Suprapubic skin (tissue), 4 donors: ENCODE data around the gene BBOF1. TPM values are rescaled to one million over a fixed set of nuclear protein-coding genes. Genes with fewer than 3 reads are reported as not detected.
"Not testable (repeated sequence)": the region's sequence is repeated elsewhere in the genome, so short reads cannot be mapped to it uniquely, and the experiment has no call there.

Experiments
- DNase-seq, 2 donors: peaks; one replicate each; pipeline ENCODE4 v3.0.0-alpha.2; 2019; ENCODE audit warnings: low spot score in 2 of 2
- H3K27ac ChIP-seq: fragments of 200-600 bp; sonication (generic); one replicate; pipeline ENCODE4 v1.5.1; 2019
- H3K27me3 ChIP-seq: fragments of 200-600 bp; sonication (generic); one replicate; pipeline ENCODE4 v1.5.1; 2019
- H3K36me3 ChIP-seq: fragments of 200-600 bp; sonication (generic); one replicate; pipeline ENCODE4 v1.5.1; 2019
- H3K4me1 ChIP-seq: fragments of 200-600 bp; sonication (generic); one replicate; pipeline ENCODE4 v1.5.1; 2019
- H3K4me3 ChIP-seq: fragments of 200-600 bp; sonication (generic); one replicate; pipeline ENCODE4 v1.5.1; 2019; ENCODE audit warnings: mild to moderate bottlenecking
- H3K9me3 ChIP-seq: fragments of 200-600 bp; sonication (generic); one replicate; pipeline ENCODE4 v1.5.1; 2019
- CTCF ChIP-seq, 2 donors: fragments of 200-600 bp in 1 of 2; fragments of 450-650 bp in 1 of 2; sonication (generic) in 1 of 2; IDR thresholded peaks; one replicate each; pipeline ENCODE4 v1.5.1; 2016 to 2019; ENCODE audit warnings: antibody characterized with exemption in 2 of 2, mild to moderate bottlenecking in 1 of 2, moderate library complexity in 1 of 2
- EP300 ChIP-seq: sonication (generic); formaldehyde crosslinking; IDR thresholded peaks from one replicate; pipeline ENCODE4 v1.6.1; 2017; ENCODE audit warnings: antibody characterized with exemption
- POLR2A ChIP-seq, 2 donors: fragments of 450-650 bp; IDR thresholded peaks; one replicate each; pipeline ENCODE4 v1.6.1; 2017; ENCODE audit warnings: antibody characterized with exemption in 2 of 2, mild to moderate bottlenecking in 2 of 2, moderate library complexity in 2 of 2
- POLR2AphosphoS5 ChIP-seq, 3 donors: sonication (generic); formaldehyde crosslinking; IDR thresholded peaks; one replicate each; pipeline ENCODE4 v1.6.1; 2017; ENCODE audit warnings: antibody characterized with exemption in 3 of 3
- WGBS: methylation state at CpG from one replicate; pipeline ENCODE4 v1.1.5; 2018; 5-methylcytosine and 5-hydroxymethylcytosine counted together
- total RNA-seq, 4 donors: library from RNA; depleted of rRNA; stranded (reverse); fragments of >200 nt; gene quantifications; one replicate each; pipeline ENCODE4 v1.1.0, GENCODE V29; 2016

The BBOF1 gene
- total RNA-seq = 1 to 10 TPM; 2.4 to 5.3 (median 3.9) TPM

- peak; percentile 89 to 90 for DNase-seq
- H3K4me3 ChIP-seq = peak within 1 kb of the TSS; percentile 91
- TF ChIP-seq EP300 (no peak), POLR2A (IDR thresholded peaks at IDR 0.05) (peak; percentile 23 to 72), CTCF (IDR thresholded peaks at IDR 0.05) (no peak), POLR2AphosphoS5 (IDR thresholded peaks at IDR 0.05) (peak in 1 of 3 donors; percentile 15)
- 0% methylated on average over 22 of the region's 93 CpGs for WGBS
- peak within 1 kb of the TSS; percentile 98 for H3K27ac ChIP-seq
- no peaks in the 10 kb centered on the region for H3K27me3 ChIP-seq
- H3K4me1 ChIP-seq = peaks cover 12% of the 10 kb centered on the region
- H3K36me3 ChIP-seq = peaks cover under 1% of the 10 kb centered on the region
- no peaks in the 10 kb centered on the region for H3K9me3 ChIP-seq
Observed at GRCh38 chr14:74018586-74019407, at the start of gene BBOF1, which contains the start of gene ENTPD5. TSS of gene BBOF1 (plus strand) at chr14:74019349. CDS start at chr14:74019479, 130 bp downstream. TSS of gene ENTPD5 (minus strand) at chr14:74019288. CDS start at chr14:73988102, 31,186 bp downstream.

- Histone ChIP-seq H3K4me1 (no peaks in the 10 kb centered on the region), H3K36me3 (peaks cover 58% of the 10 kb centered on the region)
- WGBS = 88% methylated on average over 2 of the region's 2 CpGs
Observed at GRCh38 chr14:73973497-73973896, 45.7 kb upstream of the BBOF1 start.

GRCh38 chr14:73976125-73976524, 43.0 kb upstream of the BBOF1 start:
- no peak overlapping the region for H3K4me3 ChIP-seq
- TF ChIP-seq CTCF (IDR thresholded peaks at IDR 0.05) (no peak), POLR2A (IDR thresholded peaks at IDR 0.05) (no peak), POLR2AphosphoS5 (IDR thresholded peaks at IDR 0.05) (no peak), EP300 (no peak)
- no peak for DNase-seq
- peaks cover 32% of the 10 kb centered on the region for H3K36me3 ChIP-seq
- WGBS = 72% methylated on average over 6 of the region's 6 CpGs
- no peaks in the 10 kb centered on the region for H3K4me1 ChIP-seq
- H3K27me3 ChIP-seq = no peaks in the 10 kb centered on the region
- no peaks in the 10 kb centered on the region for H3K9me3 ChIP-seq
- H3K27ac ChIP-seq = no peak overlapping the region

More at GRCh38 chr14:73973497-73973896, 45.7 kb upstream of the BBOF1 start:
- Histone ChIP-seq H3K4me3 (no peak overlapping the region), H3K27ac (no peak overlapping the region), H3K9me3 (no peaks in the 10 kb centered on the region), H3K27me3 (no peaks in the 10 kb centered on the region)
- DNase-seq = no peak
- no peak for TF ChIP-seq CTCF (IDR thresholded peaks at IDR 0.05)
- TF ChIP-seq EP300 = no peak
- no peak for TF ChIP-seq POLR2A (IDR thresholded peaks at IDR 0.05)
- no peak for TF ChIP-seq POLR2AphosphoS5 (IDR thresholded peaks at IDR 0.05)

GRCh38 chr14:73977896-73978295, 41.3 kb upstream of the BBOF1 start:
- TF ChIP-seq POLR2AphosphoS5 (IDR thresholded peaks at IDR 0.05) (no peak), POLR2A (IDR thresholded peaks at IDR 0.05) (no peak), CTCF (IDR thresholded peaks at IDR 0.05) (no peak), EP300 (no peak)
- Histone ChIP-seq H3K4me3 (no peak overlapping the region), H3K27ac (no peak overlapping the region), H3K4me1 (no peaks in the 10 kb centered on the region), H3K9me3 (no peaks in the 10 kb centered on the region), H3K36me3 (peaks cover 28% of the 10 kb centered on the region), H3K27me3 (no peaks in the 10 kb centered on the region)
- DNase-seq = no peak
- 86% methylated on average over 4 of the region's 4 CpGs for WGBS

GRCh38 chr14:73988065-73988464, 31.1 kb upstream of the BBOF1 start:
- no peaks in the 10 kb centered on the region for H3K9me3 ChIP-seq
- no peak overlapping the region for H3K27ac ChIP-seq

GRCh38 chr14:73988656-73989055, 30.5 kb upstream of the BBOF1 start:
- not testable (repeated sequence) for H3K4me1 ChIP-seq, H3K9me3 ChIP-seq, H3K27me3 ChIP-seq, DNase-seq, H3K27ac ChIP-seq, H3K4me3 ChIP-seq
- H3K36me3 ChIP-seq = peaks cover 28% of the 10 kb centered on the region
- 90% methylated on average over 7 of the region's 7 CpGs for WGBS

More at GRCh38 chr14:73988065-73988464, 31.1 kb upstream of the BBOF1 start:
- no peak for DNase-seq
- TF ChIP-seq POLR2AphosphoS5 (IDR thresholded peaks at IDR 0.05) (no peak), POLR2A (IDR thresholded peaks at IDR 0.05) (no peak), EP300 (no peak), CTCF (IDR thresholded peaks at IDR 0.05) (no peak)
- Histone ChIP-seq H3K36me3 (peaks cover 27% of the 10 kb centered on the region), H3K4me1 (no peaks in the 10 kb centered on the region), H3K27me3 (no peaks in the 10 kb centered on the region), H3K4me3 (no peak overlapping the region)
- WGBS = 88% methylated on average over 3 of the region's 3 CpGs
